Measurements from ENCODE around the gene DCUN1D5.

DCUN1D5 gene

DNA sequence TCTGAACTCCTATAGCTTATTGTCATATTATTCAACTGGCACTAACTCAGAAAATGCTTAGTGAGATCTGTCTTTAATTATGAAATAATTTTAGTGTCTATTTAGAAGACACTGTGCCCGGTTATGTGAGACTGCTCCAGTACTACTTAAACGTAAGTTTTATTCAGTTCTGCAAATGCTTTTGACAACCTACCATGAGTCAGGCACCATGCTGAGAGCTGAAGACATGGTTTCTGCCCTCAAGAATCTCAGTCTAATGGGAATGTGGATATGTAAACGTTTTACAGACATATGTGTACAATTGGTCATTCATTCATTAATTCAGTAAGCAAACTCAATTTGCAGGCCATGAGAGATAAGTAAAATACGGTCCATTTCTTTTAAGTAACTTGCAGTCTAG, 40.0 kb downstream of the DCUN1D5 start:
- Mint-ChIP-seq H3K36me3 (ENCODE audit: low read depth) (peaks cover 3% of the 10 kb centered on the region), H3K4me1 (no peaks in the 10 kb centered on the region), H3K27me3 (ENCODE audit: low read depth) (no peaks in the 10 kb centered on the region), H3K9me3 (no peaks in the 10 kb centered on the region), H3K27ac (no peak overlapping the region), H3K4me3 (no peak overlapping the region)
- TF ChIP-seq, protein P1, sequence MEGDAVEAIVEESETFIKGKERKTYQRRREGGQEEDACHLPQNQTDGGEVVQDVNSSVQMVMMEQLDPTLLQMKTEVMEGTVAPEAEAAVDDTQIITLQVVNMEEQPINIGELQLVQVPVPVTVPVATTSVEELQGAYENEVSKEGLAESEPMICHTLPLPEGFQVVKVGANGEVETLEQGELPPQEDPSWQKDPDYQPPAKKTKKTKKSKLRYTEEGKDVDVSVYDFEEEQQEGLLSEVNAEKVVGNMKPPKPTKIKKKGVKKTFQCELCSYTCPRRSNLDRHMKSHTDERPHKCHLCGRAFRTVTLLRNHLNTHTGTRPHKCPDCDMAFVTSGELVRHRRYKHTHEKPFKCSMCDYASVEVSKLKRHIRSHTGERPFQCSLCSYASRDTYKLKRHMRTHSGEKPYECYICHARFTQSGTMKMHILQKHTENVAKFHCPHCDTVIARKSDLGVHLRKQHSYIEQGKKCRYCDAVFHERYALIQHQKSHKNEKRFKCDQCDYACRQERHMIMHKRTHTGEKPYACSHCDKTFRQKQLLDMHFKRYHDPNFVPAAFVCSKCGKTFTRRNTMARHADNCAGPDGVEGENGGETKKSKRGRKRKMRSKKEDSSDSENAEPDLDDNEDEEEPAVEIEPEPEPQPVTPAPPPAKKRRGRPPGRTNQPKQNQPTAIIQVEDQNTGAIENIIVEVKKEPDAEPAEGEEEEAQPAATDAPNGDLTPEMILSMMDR (IDR thresholded peaks at IDR 0.05; ENCODE audit: unreplicated experiment in 3 of 3): no peak

DNA sequence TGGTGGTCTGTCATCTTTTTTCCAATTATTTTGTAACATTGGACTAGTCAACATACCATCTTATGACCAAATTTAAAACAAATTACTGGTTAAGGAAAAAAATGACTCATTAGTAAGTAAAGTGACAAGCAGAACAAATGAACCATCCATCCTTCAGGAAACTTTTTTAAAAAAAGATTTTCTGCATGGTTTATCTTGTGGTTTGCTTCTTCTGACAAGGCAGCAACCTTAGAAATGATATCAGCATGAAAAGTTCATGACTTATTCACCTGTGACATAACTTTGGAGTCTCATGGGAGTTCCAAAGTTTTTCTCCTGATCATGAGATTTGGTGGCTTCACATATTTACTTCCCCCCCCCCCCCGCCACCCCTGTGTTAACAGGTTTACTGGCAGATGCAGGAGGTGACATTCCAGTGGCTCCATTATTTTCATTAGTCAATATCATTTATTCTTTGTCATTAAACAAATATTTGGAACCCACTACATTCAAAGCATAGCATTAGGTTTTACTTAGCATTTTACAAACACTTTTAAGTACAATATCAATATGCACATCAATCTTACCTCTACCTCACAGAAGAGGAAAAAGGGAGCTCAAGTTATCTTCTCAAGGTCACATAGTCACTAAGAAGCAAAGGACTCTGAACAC, 40.7 kb downstream of the DCUN1D5 start:
- Mint-ChIP-seq H3K4me3 (no peak overlapping the region), H3K9me3 (no peaks in the 10 kb centered on the region), H3K4me1 (no peaks in the 10 kb centered on the region), H3K27ac (no peak overlapping the region), H3K36me3 (ENCODE audit: low read depth) (peaks cover 3% of the 10 kb centered on the region), H3K27me3 (ENCODE audit: low read depth) (no peaks in the 10 kb centered on the region)
- TF ChIP-seq, protein P1 (IDR thresholded peaks at IDR 0.05; ENCODE audit: unreplicated experiment in 3 of 3): no peak

DNA sequence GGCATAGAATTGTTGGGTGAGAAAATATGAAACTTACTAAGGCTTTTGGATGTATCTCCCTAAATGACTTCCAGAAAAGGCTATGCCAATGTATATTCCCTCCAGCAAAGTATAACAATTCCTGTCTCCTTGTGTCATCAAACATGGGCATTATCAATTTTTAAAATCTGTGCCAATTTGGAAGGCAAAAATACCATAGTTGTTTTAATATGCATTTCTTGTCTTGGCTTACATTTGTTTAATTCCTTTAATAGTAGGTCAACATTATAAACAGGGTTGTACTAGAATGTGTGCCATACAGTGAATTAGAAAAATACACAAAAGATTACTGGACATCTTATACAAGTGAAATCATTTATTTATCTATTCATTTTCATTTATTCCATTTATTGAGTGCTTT, 41.6 kb downstream of the DCUN1D5 start:
- Mint-ChIP-seq H3K27ac (no peak overlapping the region), H3K27me3 (ENCODE audit: low read depth) (no peaks in the 10 kb centered on the region), H3K9me3 (no peaks in the 10 kb centered on the region), H3K4me3 (no peak overlapping the region), H3K4me1 (no peaks in the 10 kb centered on the region), H3K36me3 (ENCODE audit: low read depth) (peaks cover 3% of the 10 kb centered on the region)
- TF ChIP-seq, protein P1 (IDR thresholded peaks at IDR 0.05; ENCODE audit: unreplicated experiment in 3 of 3): no peak

DNA sequence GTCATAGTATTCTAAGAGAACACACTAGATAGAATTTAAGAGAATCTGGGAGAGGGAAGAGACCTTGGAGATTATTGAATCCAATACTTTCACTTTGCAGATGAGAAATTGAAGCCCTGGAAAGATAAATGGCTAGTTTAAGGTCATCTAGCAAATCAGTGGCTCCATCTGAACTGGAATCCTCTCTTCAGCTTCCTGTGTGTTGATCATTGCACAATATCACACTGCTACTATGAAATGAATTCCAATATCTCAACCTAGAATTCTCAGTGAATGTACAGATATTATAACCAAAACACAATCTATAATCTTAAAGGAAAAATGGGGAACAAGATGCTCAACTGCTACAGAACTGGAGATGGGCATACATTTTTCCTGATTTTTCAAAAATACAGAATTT, 44.1 kb downstream of the DCUN1D5 start:
- Mint-ChIP-seq H3K4me1 (no peaks in the 10 kb centered on the region), H3K4me3 (no peak overlapping the region), H3K9me3 (no peaks in the 10 kb centered on the region), H3K36me3 (ENCODE audit: low read depth) (peaks cover 3% of the 10 kb centered on the region), H3K27me3 (ENCODE audit: low read depth) (no peaks in the 10 kb centered on the region), H3K27ac (no peak overlapping the region)
- TF ChIP-seq, protein P1 (IDR thresholded peaks at IDR 0.05; ENCODE audit: unreplicated experiment in 3 of 3): no peak

DNA sequence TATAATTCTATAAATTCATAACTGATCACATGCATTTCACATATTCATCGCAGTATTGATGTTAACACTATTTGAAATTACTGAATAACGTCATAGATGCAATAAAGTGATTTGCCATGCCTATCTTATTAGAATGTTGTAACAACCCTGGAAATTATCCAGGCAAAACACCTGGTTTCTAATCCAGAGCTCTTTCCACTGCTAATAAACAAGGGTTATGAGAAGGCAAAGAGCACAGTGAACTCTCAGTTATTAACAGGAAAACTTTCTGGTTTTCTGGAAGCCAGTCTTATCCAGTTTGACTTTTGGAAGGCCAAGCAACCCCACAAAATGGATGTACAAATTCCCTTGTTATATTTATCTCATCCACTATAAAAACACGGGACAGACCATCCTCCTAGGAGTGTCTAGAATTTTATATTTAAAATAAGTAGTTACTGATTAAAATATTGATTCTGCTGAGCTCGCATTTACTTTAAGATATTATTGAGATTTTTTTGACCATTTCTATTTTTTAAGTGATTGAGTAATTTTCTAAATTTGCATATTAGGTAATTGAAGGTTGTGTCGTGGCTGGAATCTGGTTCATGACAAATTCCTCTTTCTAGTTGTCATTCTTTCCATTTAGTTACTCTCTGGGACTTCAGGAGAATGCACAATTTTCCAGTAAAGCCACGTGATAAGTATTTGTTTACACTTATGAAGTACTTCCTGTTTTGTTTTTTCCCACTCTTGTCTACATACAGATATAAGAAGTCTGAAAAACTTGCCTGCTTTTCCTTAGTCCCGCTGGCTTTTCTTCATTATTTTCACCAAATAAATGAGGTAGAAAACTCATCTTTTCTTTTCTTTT, 47.9 kb downstream of the DCUN1D5 start:
- H3K36me3 Mint-ChIP-seq (ENCODE audit: low read depth): no peaks in the 10 kb centered on the region

More for the DNA sequence above, 47.9 kb downstream of the DCUN1D5 start:
- Mint-ChIP-seq H3K4me1 (no peaks in the 10 kb centered on the region), H3K27ac (no peak overlapping the region), H3K27me3 (ENCODE audit: low read depth) (no peaks in the 10 kb centered on the region), H3K9me3 (no peaks in the 10 kb centered on the region), H3K4me3 (no peak overlapping the region)
- TF ChIP-seq, protein P1 (IDR thresholded peaks at IDR 0.05; ENCODE audit: unreplicated experiment in 3 of 3): no peak

All from nephron (organoid).